Prostate gland (tissue), 2 donors: ENCODE results near the gene CPNE1. TPM values are rescaled to one million over a fixed set of nuclear protein-coding genes. Genes with fewer than 3 reads are reported as not detected.
"Not testable (repeated sequence)": the region's sequence is repeated elsewhere in the genome, so short reads cannot be mapped to it uniquely, and the experiment has no call there.

Source experiments
- DNase-seq: peaks from one replicate; pipeline ENCODE4 v3.0.0-alpha.2; 2019; ENCODE audit warnings: low spot score
- H3K27ac ChIP-seq, 2 donors: fragments of 200-600 bp; sonication (generic); 2 replicates each; pipeline ENCODE4 v1.5.1; 2017 to 2019
- H3K27me3 ChIP-seq: fragments of 200-600 bp; sonication (generic); replicated peaks from 2 replicates; pipeline ENCODE4 v1.5.1; 2019; ENCODE audit not compliant: insufficient read depth
- H3K36me3 ChIP-seq, 2 donors: fragments of 200-600 bp; sonication (generic); 1 replicate in 1 of 2; 2 replicates in 1 of 2; pipeline versions ENCODE4 v1.5.1 to v1.8.1; 2017 to 2019
- H3K4me1 ChIP-seq: fragments of 200-600 bp; sonication (generic); replicated peaks from 2 replicates; pipeline ENCODE4 v1.5.1; 2019
- H3K4me3 ChIP-seq, 2 donors: fragments of 200-600 bp; sonication (generic); 2 replicates each; pipeline ENCODE4 v1.5.1; 2017 to 2019
- H3K9me3 ChIP-seq: fragments of 200-600 bp; sonication (generic); 2 replicates; pipeline ENCODE4 v1.5.1; 2017
- CTCF ChIP-seq, 4 experiments: fragments of 200-600 bp in 2 of 4; fragments of 450-650 bp in 2 of 4; sonication (generic) in 2 of 4; IDR thresholded peaks; 1 replicate in 3 of 4; 2 replicates in 1 of 4; pipeline ENCODE4 v1.5.1; 2016 to 2019; ENCODE audit warnings: antibody characterized with exemption in 4 of 4, mild to moderate bottlenecking in 2 of 4, moderate library complexity in 2 of 4
- POLR2A ChIP-seq: fragments of 450-650 bp; IDR thresholded peaks from one replicate; pipeline ENCODE4 v1.6.1; 2016; ENCODE audit warnings: antibody characterized with exemption, mild to moderate bottlenecking
- POLR2AphosphoS5 ChIP-seq: sonication (generic); formaldehyde crosslinking; IDR thresholded peaks from one replicate; pipeline ENCODE4 v1.6.1; 2017; ENCODE audit warnings: antibody characterized with exemption
- WGBS: methylation state at CpG from one replicate; pipeline ENCODE4 v1.1.5; 2018; 5-methylcytosine and 5-hydroxymethylcytosine counted together
- intact Hi-C: fragments of 100-400 bp; cut with DNase I; formaldehyde crosslinking; loops from one replicate; pipeline ENCODE4 v1.14.2; 2022
- total RNA-seq, 2 donors: library from RNA; depleted of rRNA; stranded (reverse); fragments of >200 nt; gene quantifications; one replicate each; pipeline ENCODE4 v1.1.0, GENCODE V29; 2016

CPNE1 gene
- 10 to 100 TPM; 90.1 to 91.4 TPM for total RNA-seq

- WGBS, result under 1% methylated on average over 46 of the region's 61 CpGs
- TF ChIP-seq POLR2AphosphoS5 (peak; percentile 99), POLR2A (peak; percentile 93), CTCF (IDR thresholded peaks at IDR 0.05) (peak in 2 of 4 experiments; percentile 4 to 27)
- intact Hi-C loops, result loop anchor here (5.0 kb wide), 2 partner anchors 47 to 122 kb away; partner anchors contain the start of genes ERGIC3 and SPAG4
- Histone ChIP-seq H3K27me3 (no peaks in the 10 kb centered on the region), H3K36me3 (peaks cover 3 to 4% of the 10 kb centered on the region in 2 donors), H3K27ac (peak within 1 kb of the TSS; percentile 97), H3K4me3 (peak within 1 kb of the TSS; percentile 69 to 77), H3K4me1 (no peaks in the 10 kb centered on the region), H3K9me3 (no peaks in the 10 kb centered on the region)
- peak; percentile 87 for DNase-seq
Observed at GRCh38 chr20:35664466-35665206, at the start of gene CPNE1, which contains the start of gene RBM12. TSS of gene CPNE1 (minus strand) at chr20:35664900. CDS start at chr20:35632923, 31,977 bp downstream. TSS of gene RBM12 (minus strand) at chr20:35664900. CDS start at chr20:35655322, 9,578 bp downstream.

- Histone ChIP-seq H3K9me3 (no peaks in the 10 kb centered on the region), H3K4me3 (no peak overlapping the region), H3K27ac (no peak overlapping the region), H3K27me3 (no peaks in the 10 kb centered on the region), H3K4me1 (no peaks in the 10 kb centered on the region), H3K36me3 (peaks cover 13 to 17% of the 10 kb centered on the region in 2 donors)
- TF ChIP-seq POLR2A, result no peak
- no peak for TF ChIP-seq CTCF (IDR thresholded peaks at IDR 0.05)
- no peak for TF ChIP-seq POLR2AphosphoS5
- intact Hi-C loops, result no loop called here
- no peak for DNase-seq
- WGBS, result 61% methylated on average over 4 of the region's 4 CpGs
Observed at GRCh38 chr20:35714127-35714526, 49.4 kb upstream of the CPNE1 start.

- 86% methylated on average over 9 of the region's 9 CpGs for WGBS
- H3K4me3 ChIP-seq, DNase-seq, H3K4me1 ChIP-seq, intact Hi-C loops, H3K27me3 ChIP-seq, H3K27ac ChIP-seq, H3K9me3 ChIP-seq: not testable (repeated sequence)
- peaks cover 13 to 17% of the 10 kb centered on the region in 2 donors for H3K36me3 ChIP-seq
Observed at GRCh38 chr20:35713120-35713519, 48.4 kb upstream of the CPNE1 start.

- WGBS, result 69% methylated on average over 6 of the region's 6 CpGs
- TF ChIP-seq POLR2A, result no peak
- no peak for TF ChIP-seq CTCF (IDR thresholded peaks at IDR 0.05)
- no peak for TF ChIP-seq POLR2AphosphoS5
- H3K27me3 ChIP-seq, result no peaks in the 10 kb centered on the region
- H3K36me3 ChIP-seq, result peaks cover 13 to 17% of the 10 kb centered on the region in 2 donors
- H3K27ac ChIP-seq, result no peak overlapping the region
- H3K4me1 ChIP-seq, result no peaks in the 10 kb centered on the region
- DNase-seq, result no peak
- H3K4me3 ChIP-seq, result no peak overlapping the region
- no peaks in the 10 kb centered on the region for H3K9me3 ChIP-seq
- intact Hi-C loops, result no loop called here
Observed at GRCh38 chr20:35711588-35712209, 47.0 kb upstream of the CPNE1 start.

GRCh38 chr20:35710884-35711587, 46.3 kb upstream of the CPNE1 start:
- Histone ChIP-seq H3K9me3 (no peaks in the 10 kb centered on the region), H3K4me1 (no peaks in the 10 kb centered on the region), H3K27me3 (no peaks in the 10 kb centered on the region), H3K27ac (no peak overlapping the region), H3K4me3 (no peak overlapping the region), H3K36me3 (peaks cover 12 to 17% of the 10 kb centered on the region in 2 donors)
- no peak for TF ChIP-seq POLR2A
- no peak for TF ChIP-seq CTCF (IDR thresholded peaks at IDR 0.05)
- no peak for TF ChIP-seq POLR2AphosphoS5
- no peak for DNase-seq
- intact Hi-C loops, result no loop called here
- 55% methylated on average over 6 of the region's 6 CpGs for WGBS
